GM23338 (cell line): ENCODE data around the gene OTOG.

Experiments used
- CTCF ChIP-seq, 2 experiments: fragments of 200-600 bp in 1 of 2; sonication (generic) in 1 of 2; conservative IDR thresholded peaks; 2 replicates each; pipeline versions ENCODE4 v1.5.1 to v1.6.1; 2016 to 2017; ENCODE audit warnings: antibody characterized with exemption in 2 of 2, low read depth in 2 of 2, mild to moderate bottlenecking in 2 of 2, moderate library complexity in 1 of 2
- ETS1 ChIP-seq: IDR thresholded peaks from 2 replicates; pipeline ENCODE4 v1.6.1; 2016; ENCODE audit warnings: antibody characterized with exemption
- EZH2 ChIP-seq: fragments of 200-600 bp; sonication (generic); IDR thresholded peaks from one replicate; pipeline ENCODE4 v1.8.0; 2017; ENCODE audit warnings: antibody characterized with exemption, mild to moderate bottlenecking, low read depth; ENCODE audit not compliant: unreplicated experiment
- EZH2phosphoT487 ChIP-seq: fragments of 200-600 bp; sonication (generic); IDR thresholded peaks from one replicate; pipeline ENCODE4 v1.8.1; 2018; ENCODE audit warnings: antibody characterized with exemption; ENCODE audit not compliant: unreplicated experiment
- JUNB ChIP-seq: IDR thresholded peaks from one replicate; pipeline ENCODE4 v1.6.1; 2016; ENCODE audit warnings: antibody characterized with exemption; ENCODE audit not compliant: unreplicated experiment
- POLR2AphosphoS5 ChIP-seq: IDR thresholded peaks from 2 replicates; pipeline ENCODE4 v1.6.1; 2016; ENCODE audit warnings: antibody characterized with exemption, low read depth
- STAT1 ChIP-seq: IDR thresholded peaks from one replicate; pipeline ENCODE4 v1.6.1; 2016; ENCODE audit warnings: antibody characterized with exemption; ENCODE audit not compliant: unreplicated experiment
- TF ChIP-seq, protein P1 (sequence below): fragments of 250-450 bp; sonication (Bioruptor Pico); IDR thresholded peaks from 2 replicates; pipeline ENCODE4 v1.5.0; 2020; ENCODE audit warnings: mild to moderate bottlenecking, moderate library complexity

GRCh38 chr11:17597770-17598169 is 50.7 kb downstream of the OTOG start:
- no peak for TF ChIP-seq CTCF (conservative IDR thresholded peaks at IDR 0.05; ENCODE audit: low read depth in 2 of 2)
- no peak for TF ChIP-seq EZH2
- TF ChIP-seq POLR2AphosphoS5: no peak
- no peak for TF ChIP-seq JUNB
- no peak for TF ChIP-seq EZH2phosphoT487
- TF ChIP-seq STAT1: no peak
- TF ChIP-seq, protein P1, sequence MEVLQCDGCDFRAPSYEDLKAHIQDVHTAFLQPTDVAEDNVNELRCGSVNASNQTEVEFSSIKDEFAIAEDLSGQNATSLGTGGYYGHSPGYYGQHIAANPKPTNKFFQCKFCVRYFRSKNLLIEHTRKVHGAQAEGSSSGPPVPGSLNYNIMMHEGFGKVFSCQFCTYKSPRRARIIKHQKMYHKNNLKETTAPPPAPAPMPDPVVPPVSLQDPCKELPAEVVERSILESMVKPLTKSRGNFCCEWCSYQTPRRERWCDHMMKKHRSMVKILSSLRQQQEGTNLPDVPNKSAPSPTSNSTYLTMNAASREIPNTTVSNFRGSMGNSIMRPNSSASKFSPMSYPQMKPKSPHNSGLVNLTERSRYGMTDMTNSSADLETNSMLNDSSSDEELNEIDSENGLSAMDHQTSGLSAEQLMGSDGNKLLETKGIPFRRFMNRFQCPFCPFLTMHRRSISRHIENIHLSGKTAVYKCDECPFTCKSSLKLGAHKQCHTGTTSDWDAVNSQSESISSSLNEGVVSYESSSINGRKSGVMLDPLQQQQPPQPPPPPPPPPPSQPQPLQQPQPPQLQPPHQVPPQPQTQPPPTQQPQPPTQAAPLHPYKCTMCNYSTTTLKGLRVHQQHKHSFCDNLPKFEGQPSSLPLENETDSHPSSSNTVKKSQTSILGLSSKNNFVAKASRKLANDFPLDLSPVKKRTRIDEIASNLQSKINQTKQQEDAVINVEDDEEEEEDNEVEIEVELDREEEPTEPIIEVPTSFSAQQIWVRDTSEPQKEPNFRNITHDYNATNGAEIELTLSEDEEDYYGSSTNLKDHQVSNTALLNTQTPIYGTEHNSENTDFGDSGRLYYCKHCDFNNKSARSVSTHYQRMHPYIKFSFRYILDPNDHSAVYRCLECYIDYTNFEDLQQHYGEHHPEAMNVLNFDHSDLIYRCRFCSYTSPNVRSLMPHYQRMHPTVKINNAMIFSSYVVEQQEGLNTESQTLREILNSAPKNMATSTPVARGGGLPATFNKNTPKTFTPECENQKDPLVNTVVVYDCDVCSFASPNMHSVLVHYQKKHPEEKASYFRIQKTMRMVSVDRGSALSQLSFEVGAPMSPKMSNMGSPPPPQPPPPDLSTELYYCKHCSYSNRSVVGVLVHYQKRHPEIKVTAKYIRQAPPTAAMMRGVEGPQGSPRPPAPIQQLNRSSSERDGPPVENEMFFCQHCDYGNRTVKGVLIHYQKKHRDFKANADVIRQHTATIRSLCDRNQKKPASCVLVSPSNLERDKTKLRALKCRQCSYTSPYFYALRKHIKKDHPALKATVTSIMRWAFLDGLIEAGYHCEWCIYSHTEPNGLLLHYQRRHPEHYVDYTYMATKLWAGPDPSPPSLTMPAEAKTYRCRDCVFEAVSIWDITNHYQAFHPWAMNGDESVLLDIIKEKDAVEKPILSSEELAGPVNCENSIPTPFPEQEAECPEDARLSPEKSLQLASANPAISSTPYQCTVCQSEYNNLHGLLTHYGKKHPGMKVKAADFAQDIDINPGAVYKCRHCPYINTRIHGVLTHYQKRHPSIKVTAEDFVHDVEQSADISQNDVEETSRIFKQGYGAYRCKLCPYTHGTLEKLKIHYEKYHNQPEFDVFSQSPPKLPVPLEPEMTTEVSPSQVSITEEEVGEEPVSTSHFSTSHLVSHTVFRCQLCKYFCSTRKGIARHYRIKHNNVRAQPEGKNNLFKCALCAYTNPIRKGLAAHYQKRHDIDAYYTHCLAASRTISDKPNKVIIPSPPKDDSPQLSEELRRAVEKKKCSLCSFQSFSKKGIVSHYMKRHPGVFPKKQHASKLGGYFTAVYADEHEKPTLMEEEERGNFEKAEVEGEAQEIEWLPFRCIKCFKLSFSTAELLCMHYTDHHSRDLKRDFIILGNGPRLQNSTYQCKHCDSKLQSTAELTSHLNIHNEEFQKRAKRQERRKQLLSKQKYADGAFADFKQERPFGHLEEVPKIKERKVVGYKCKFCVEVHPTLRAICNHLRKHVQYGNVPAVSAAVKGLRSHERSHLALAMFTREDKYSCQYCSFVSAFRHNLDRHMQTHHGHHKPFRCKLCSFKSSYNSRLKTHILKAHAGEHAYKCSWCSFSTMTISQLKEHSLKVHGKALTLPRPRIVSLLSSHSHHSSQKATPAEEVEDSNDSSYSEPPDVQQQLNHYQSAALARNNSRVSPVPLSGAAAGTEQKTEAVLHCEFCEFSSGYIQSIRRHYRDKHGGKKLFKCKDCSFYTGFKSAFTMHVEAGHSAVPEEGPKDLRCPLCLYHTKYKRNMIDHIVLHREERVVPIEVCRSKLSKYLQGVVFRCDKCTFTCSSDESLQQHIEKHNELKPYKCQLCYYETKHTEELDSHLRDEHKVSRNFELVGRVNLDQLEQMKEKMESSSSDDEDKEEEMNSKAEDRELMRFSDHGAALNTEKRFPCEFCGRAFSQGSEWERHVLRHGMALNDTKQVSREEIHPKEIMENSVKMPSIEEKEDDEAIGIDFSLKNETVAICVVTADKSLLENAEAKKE (CRISPR knock-in tag): no peak
- TF ChIP-seq ETS1: no peak
